HG03066 (cell line): ENCODE measurements around the gene MRPL45.
"Not testable (repeated sequence)": the region's sequence is repeated elsewhere in the genome, so short reads cannot be mapped to it uniquely, and the experiment has no call there.

Source experiments
- ATAC-seq: cut with Tn5 transposase; IDR thresholded peaks from one replicate; pipeline ENCODE4 v1.9.1; 2021; ENCODE audit warnings: low read depth; ENCODE audit not compliant: unreplicated experiment

MRPL45 gene

GRCh38 chr17:38296834-38297517 is at the start of gene MRPL45:
MRPL45 (plus strand) TSS chr17:38297168; CDS start chr17:38297184, 16 bp downstream.
- ATAC-seq, result peak; percentile 96

DNA sequence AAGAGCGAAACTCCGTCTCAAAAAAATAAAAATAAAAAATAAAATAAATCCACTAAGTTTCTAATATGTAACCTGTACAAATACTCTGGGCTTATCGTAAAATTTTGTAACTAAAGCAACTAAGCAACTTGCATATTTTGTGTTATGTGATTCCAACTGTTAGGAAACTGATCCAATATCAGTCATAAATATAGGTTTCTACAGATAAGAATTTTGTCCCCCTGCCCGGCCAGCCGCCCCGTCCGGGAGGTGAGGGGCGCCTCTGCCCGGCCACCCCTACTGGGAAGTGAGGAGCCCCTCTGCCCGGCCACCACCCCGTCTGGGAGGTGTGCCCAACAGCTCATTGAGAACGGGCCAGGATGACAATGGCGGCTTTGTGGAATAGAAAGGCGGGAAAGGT is 43.8 kb upstream of the MRPL45 start:
- ATAC-seq, result not testable (repeated sequence)

GRCh38 chr17:38254357-38254756 is 42.6 kb upstream of the MRPL45 start:
- not testable (repeated sequence) for ATAC-seq

DNA sequence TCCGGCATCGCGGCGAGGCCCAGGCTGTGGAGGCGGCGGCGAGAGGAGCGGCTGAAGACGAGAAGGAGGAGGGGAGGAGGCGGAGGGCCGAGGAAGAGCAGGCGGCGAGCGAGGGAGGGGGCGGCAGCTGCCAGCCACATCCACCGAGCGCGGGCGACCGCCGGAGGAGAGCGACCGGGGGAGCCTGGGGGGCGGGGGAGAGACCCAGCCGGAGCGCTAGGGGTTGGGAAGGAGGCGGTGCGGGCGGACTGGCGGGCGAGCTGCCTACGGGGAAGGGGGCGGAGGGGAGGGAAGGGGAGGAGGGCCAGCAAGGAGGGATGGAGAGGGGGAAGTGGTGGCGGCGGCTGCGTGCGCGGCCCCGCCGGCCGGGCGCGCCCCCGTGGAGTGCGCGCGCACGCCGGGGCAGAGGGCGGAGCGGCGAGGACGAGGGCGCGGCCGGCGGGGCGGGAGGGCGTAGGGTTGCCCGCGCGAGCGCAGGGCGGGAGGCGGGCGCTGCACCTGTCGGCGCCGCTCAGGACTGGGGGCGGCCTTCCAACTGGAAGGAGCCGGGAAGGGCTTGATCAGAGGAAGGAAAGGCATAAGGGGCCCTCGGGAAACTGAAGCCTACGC is 39.9 kb upstream of the MRPL45 start:
- ATAC-seq, result peak; percentile 57

DNA sequence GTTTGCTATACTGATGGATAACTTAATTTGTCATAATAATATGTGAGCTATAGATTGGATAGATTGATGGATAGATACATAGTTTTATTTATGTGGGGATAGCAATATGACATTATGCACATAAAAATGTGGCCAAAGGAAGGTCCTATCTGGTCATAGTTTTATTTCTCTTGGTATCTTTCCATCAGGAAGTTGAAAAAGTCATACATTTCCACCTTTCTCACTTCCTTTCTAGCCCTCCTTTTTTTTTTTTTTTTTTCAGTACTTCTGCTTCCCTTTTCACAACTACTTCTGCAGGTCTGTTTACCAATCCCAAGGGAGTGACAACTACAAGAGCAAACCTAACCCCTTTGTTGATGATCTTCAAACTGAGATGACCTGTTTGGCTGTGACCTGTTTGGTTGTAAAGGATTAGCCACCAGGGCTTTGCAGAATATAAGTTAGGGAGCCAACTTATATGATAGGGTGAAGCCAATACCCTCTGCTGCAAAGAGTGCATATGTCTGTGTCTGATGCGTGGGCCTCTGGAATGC is 30.9 kb upstream of the MRPL45 start:
- ATAC-seq, result not testable (repeated sequence)

GRCh38 chr17:38266571-38266970 is 30.4 kb upstream of the MRPL45 start:
- not testable (repeated sequence) for ATAC-seq

DNA sequence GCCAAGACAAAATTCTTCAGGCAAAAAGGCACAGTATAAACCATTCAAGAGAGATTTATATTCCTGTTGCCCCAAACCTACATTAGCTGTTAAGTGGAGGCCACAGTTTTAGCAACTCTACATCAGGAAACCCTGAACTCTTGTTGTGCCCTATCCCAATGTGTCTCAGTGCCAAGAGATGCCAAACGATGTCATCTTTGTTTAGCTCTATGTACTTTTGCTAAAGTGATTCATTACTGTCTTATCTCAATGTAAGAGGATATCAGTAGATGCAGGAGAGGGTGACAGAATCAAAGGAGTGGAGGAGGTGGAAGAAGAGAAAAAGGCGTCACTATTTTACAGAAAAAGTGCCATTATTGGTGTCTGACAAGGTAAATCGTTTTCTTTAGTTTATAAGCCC is 28.8 kb upstream of the MRPL45 start:
- not testable (repeated sequence) for ATAC-seq

DNA sequence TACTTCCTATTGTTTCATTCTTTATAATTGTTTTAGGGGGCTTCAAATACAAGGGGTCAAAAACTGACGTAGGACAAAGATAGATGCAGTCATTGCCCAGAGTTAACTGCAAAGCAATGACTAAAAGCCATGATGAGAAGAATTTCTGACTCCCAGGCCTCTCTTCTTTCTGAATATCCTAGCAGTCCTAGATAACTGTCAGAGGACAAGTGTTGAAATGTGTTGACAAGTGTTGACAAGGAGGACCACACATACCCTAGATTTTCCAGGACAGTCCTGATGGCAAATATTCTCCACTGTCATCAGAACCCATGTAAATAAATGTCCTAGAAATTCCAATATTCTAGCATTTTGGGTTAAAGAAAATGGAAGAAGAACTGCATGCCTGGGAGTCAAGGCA is 27.9 kb upstream of the MRPL45 start:
- ATAC-seq, result not testable (repeated sequence)

DNA sequence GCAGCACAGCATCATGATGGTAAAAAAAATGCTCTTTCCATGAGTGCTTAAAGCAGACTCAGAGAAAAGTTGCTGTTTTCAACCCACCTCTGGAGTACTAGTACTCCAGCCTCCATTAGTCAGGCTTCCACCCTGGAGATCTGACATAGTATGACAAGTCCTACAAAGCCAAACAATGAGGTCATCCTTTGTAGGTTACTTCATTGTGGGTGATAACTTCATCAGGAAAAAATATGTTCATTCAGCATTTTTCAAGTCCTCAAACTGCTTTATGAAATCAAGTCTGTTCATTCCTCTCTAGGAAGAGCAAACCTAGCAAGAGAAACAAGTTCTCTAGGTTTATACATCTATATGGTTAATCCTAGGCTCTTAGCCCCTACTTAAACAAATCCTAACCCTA is 27.4 kb upstream of the MRPL45 start:
- not testable (repeated sequence) for ATAC-seq

DNA sequence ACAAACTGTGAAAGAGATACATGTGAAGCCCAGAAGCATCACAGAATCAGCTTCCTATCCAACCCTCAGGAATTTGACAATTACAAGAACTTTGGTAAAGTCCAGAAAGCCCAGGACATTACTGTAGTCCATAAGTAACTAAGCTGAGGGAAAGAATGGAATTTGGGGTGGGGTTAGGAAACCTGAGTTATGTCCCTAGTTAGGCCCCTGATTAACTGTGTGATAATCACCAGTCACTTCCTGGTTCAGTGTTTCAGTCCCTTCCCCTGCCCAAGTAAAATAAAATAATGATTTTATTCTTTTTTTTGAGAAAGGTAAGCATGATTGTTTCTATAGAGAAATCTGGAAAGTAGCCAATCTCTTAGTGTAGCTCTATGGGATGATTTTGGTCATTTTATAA is 11.0 kb upstream of the MRPL45 start:
- ATAC-seq, result not testable (repeated sequence)

DNA sequence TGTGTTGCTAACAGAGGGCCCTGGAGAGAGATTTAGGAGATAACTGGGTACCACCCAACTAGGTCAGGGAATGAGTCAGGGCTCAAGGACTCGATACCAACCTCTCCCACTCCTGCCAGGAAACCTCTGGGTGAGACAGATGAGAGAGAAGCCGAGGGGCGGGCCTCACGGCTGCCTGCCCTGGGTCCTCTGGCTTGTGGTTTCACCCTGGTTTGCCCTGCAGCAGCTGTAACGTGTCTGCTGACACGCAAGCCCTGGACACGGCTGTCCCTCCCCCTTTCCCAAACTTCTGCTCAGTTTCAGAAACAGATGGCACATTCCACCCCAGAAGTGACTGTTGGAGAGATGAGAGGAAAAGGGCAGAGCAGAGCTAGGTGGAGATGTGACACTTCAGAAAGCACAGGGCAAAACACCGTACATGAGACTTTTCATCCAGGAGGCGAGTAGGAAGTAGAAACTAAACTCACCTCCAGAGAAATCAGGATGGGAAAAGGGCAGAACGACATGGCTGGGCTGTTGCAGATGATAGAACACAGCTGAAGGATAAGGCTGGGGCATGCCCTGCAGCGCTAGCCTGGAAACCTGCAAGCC is 10.4 kb upstream of the MRPL45 start:
- ATAC-seq, result not testable (repeated sequence)

GRCh38 chr17:38288217-38288827 is 8.6 kb upstream of the MRPL45 start:
- ATAC-seq, result not testable (repeated sequence)

DNA sequence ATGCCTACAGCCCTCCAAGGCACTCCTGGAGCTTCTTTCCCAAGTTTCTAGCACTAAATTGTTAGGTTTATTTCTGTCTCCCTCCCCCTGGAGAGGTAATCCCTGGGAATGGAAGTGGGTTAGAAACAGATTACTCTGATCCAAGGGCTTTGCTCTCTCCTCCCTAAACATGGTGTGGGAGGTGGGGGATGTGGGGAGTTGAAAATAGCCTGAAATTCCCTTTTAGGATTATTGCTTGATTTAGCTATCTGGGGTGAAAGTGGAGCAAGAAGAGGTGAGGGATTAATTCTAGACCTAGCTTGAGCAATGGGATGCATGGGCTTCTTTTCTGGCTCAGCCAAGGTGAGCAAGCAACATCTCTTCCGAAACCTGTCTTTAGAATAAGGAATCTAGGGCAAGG is 7.2 kb upstream of the MRPL45 start:
- not testable (repeated sequence) for ATAC-seq

DNA sequence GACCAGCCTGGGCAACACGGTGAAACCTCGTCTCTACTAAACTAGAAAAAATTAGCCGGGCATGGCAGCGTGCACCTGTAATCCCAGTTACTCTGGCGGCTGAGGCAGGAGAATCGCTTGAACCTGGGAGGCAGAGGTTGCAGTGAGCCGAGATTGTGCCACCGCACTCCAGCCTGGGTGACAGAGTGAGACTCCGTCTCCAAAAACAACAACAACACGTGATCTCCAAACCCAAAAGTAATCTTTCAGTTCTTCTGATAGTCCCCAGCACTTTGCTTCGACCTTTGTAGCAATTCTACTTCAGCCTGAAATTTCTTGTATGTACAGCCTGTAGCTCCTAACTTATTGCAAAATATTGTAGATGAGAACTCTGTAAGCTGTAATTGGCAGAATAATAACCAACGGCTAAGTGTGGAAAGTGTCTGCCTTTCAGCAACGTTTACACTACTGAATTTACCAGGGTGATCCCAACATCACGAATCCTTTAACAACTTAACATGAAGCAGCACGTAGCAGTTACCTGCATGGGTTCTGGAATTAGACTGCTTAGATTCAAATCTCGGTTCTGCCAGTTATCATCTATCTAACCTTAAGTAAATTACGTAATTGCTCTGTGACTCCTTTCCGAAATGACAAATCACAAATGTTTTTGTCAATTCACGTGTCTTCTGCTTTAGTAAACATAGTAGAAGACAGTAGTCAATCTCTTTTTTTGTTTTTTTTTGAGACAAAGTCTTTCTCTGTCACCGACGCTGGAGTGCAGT is 1.2 kb upstream of the MRPL45 start:
- ATAC-seq, result not testable (repeated sequence)

DNA sequence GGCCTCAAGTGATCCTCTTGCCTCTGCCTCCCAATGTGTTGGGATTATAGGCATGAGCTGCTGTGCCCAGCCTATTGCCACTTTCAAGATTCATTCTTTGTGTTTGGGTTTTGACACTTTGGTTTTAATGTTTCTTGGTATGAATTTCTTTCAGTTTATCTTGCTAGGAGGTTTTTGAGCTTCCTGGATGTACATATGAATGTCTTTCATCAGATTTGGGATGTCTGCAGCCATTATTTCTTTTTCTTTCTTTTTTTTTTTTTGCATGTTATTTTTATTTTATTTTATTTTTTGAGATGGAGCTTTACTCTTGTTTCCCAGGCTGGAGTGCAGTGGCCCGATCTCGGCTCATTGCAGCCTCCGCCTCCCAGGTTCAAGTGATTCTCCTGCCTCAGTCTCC is 18.5 kb downstream of the MRPL45 start:
- ATAC-seq, result no peak

DNA sequence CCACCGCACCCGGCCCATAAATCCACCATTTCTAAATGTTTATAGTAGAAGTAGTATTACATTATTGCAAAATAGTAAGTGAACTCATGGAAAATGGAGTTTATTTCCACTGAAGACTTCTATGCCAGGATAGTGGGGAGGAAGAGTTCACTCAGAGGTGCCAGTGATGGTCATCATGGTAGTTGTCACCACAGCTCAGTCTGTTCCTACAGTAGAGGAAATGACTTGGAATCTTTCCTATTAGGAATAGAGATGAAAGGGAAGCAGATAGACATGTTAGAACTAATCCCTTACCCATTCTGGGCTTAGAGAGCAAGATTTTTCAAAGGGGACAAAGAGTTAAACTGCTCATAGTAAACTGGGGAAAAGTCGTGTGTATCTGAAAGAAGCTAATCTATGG is 20.1 kb downstream of the MRPL45 start:
- no peak for ATAC-seq

DNA sequence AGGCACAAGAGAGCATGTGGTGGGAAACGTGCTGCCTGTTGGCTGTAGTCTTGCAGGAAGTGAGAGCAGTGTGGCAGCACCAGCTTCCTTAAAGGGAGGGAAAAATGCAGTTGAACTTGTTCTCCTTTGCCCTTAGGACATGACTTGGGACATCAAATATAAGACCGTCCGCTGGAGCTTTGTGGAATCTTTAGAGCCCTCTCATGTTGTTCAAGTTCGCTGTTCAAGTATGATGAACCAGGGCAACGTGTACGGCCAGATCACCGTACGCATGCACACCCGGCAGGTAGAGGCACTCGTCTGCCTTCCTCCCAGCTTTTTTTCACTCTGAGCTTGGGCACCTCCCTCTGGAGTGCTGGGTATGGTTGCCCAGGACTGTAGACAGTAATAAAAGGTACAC is 23.5 kb downstream of the MRPL45 start:
- no peak for ATAC-seq

GRCh38 chr17:38322156-38322779 is 25.3 kb downstream of the MRPL45 start:
- ATAC-seq, result no peak

DNA sequence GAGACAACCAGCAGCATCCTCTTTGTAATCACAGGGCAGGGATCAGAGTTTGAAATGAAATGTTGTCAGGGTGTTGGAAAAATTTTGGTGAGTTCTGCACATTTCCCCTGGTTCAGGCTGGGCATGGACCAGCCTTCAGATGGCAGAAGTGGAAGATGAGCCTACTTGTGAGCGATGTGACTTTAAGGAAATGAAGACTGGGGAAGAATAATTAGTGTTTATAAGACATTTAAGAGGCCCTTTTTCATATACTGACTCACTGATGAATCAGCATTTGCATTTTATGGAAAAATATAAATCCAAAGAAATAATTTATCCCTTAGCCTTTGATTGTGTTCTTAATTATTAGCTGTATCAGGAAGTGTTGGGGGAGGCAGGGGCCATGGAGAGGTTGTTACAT is 25.9 kb downstream of the MRPL45 start:
- no peak for ATAC-seq

GRCh38 chr17:38324141-38324697 is 27.3 kb downstream of the MRPL45 start:
- ATAC-seq, result no peak
